ENCODE results near the gene HCFC1. TPM values are rescaled to one million over a fixed set of nuclear protein-coding genes. Genes with fewer than 3 reads are reported as not detected.

HCFC1 gene
- total and polyA plus RNA-seq, 4 donors, result 13.1 to 56.3 (median 35.9) TPM

GRCh38 chrX:153963546-153963945 lies 8.1 kb downstream of the HCFC1 start:
- WGBS (ENCODE audit: insufficient coverage), result 76% methylated on average over 12 of the region's 12 CpGs
- Histone ChIP-seq H3K27me3 (ENCODE audit: control insufficient read depth, insufficient read depth, low read length) (no peaks in the 10 kb centered on the region), H3K4me1 (ENCODE audit: control insufficient read depth, insufficient read depth, low read length) (peaks cover 51% of the 10 kb centered on the region), H3K4me3 (ENCODE audit: low read depth, low read length) (no peak overlapping the region), H3K27ac (ENCODE audit: low read depth, low read length) (no peak overlapping the region), H3K36me3 (ENCODE audit: control insufficient read depth, insufficient read depth, low read length) (peaks cover 64% of the 10 kb centered on the region), H3K9me3 (ENCODE audit: control insufficient read depth, insufficient read depth, low read length) (no peaks in the 10 kb centered on the region)
- no peak for DNase-seq (ENCODE audit: low read depth in 4 of 6, low spot score in 6 of 6)

- peaks cover 83% of the 10 kb centered on the region for H3K36me3 ChIP-seq (ENCODE audit: control insufficient read depth, insufficient read depth, low read length)
- DNase-seq (ENCODE audit: low read depth in 4 of 6, low spot score in 6 of 6), result no peak
- H3K4me3 ChIP-seq (ENCODE audit: low read depth, low read length), result no peak overlapping the region
- no peak overlapping the region for H3K27ac ChIP-seq (ENCODE audit: low read depth, low read length)
- no peaks in the 10 kb centered on the region for H3K9me3 ChIP-seq (ENCODE audit: control insufficient read depth, insufficient read depth, low read length)
- no peaks in the 10 kb centered on the region for H3K27me3 ChIP-seq (ENCODE audit: control insufficient read depth, insufficient read depth, low read length)
- WGBS (ENCODE audit: insufficient coverage), result 95% methylated on average over 10 of the region's 11 CpGs
- peaks cover 29% of the 10 kb centered on the region for H3K4me1 ChIP-seq (ENCODE audit: control insufficient read depth, insufficient read depth, low read length)
Measured at GRCh38 chrX:153961292-153961691, 10.3 kb downstream of the HCFC1 start.

- no peak overlapping the region for H3K4me3 ChIP-seq (ENCODE audit: low read depth, low read length)
- no peaks in the 10 kb centered on the region for H3K27me3 ChIP-seq (ENCODE audit: control insufficient read depth, insufficient read depth, low read length)
- H3K27ac ChIP-seq (ENCODE audit: low read depth, low read length), result no peak overlapping the region
- 95% methylated on average over 22 of the region's 22 CpGs for WGBS (ENCODE audit: insufficient coverage)
- peaks cover 24% of the 10 kb centered on the region for H3K4me1 ChIP-seq (ENCODE audit: control insufficient read depth, insufficient read depth, low read length)
- no peaks in the 10 kb centered on the region for H3K9me3 ChIP-seq (ENCODE audit: control insufficient read depth, insufficient read depth, low read length)
- peaks cover 88% of the 10 kb centered on the region for H3K36me3 ChIP-seq (ENCODE audit: control insufficient read depth, insufficient read depth, low read length)
- no peak for DNase-seq (ENCODE audit: low read depth in 4 of 6, low spot score in 6 of 6)
Measured at GRCh38 chrX:153960786-153961185, 10.8 kb downstream of the HCFC1 start.

DNA sequence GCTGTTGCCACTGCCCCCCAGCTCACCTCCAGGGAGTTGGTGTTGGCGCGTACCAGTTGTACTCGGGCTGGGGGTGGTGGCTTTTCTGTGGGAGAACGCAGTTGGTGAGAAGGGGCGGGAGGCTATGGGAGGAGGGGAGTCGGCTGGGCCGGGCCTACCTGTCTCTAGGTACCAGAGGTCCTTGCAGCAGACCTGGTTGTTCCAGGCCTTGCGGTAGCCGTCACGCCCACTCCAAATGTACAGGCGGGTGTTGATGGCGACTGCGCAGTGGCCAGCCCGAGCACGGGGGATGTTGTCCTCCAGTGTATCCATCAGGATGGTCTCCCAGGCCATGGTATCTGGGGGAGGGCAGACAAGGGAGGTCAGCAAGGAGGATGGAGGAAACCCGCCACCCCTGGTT lies 11.5 kb downstream of the HCFC1 start:
- peaks cover 95% of the 10 kb centered on the region for H3K36me3 ChIP-seq (ENCODE audit: control insufficient read depth, insufficient read depth, low read length)
- peaks cover 17% of the 10 kb centered on the region for H3K4me1 ChIP-seq (ENCODE audit: control insufficient read depth, insufficient read depth, low read length)
- H3K27me3 ChIP-seq (ENCODE audit: control insufficient read depth, insufficient read depth, low read length), result no peaks in the 10 kb centered on the region
- H3K4me3 ChIP-seq (ENCODE audit: low read depth, low read length), result no peak overlapping the region
- no peaks in the 10 kb centered on the region for H3K9me3 ChIP-seq (ENCODE audit: control insufficient read depth, insufficient read depth, low read length)
- WGBS (ENCODE audit: insufficient coverage), result 90% methylated on average over 10 of the region's 16 CpGs
- no peak overlapping the region for H3K27ac ChIP-seq (ENCODE audit: low read depth, low read length)
- DNase-seq (ENCODE audit: low read depth in 4 of 6, low spot score in 6 of 6), result no peak

- no peaks in the 10 kb centered on the region for H3K27me3 ChIP-seq (ENCODE audit: control insufficient read depth, insufficient read depth, low read length)
Measured at GRCh38 chrX:153959649-153960048, 12.0 kb downstream of the HCFC1 start.

DNA sequence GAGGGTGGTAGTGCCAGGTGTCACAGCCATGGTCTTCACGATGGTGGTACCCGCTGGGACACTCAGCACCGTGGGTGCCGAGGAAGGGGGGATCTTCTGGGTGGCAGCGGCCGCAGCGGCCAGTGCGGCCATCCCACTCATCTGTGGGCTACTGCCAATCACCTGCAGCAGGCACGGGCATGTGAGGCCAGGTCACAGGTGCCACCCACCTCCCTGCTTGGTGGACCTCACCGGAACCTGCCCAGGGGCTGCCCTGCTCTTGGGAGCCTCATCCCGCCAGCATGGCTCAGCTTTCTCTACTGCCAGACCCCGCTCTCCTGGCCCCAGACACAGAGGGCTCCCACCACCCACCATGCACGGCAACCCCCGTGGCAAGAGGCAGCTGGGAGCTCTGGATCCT lies 13.0 kb downstream of the HCFC1 start:
- Histone ChIP-seq H3K9me3 (ENCODE audit: control insufficient read depth, insufficient read depth, low read length) (peaks cover 1% of the 10 kb centered on the region), H3K4me1 (ENCODE audit: control insufficient read depth, insufficient read depth, low read length) (peaks cover 3% of the 10 kb centered on the region), H3K36me3 (ENCODE audit: control insufficient read depth, insufficient read depth, low read length) (peaks cover 98% of the 10 kb centered on the region), H3K27me3 (ENCODE audit: control insufficient read depth, insufficient read depth, low read length) (no peaks in the 10 kb centered on the region), H3K27ac (ENCODE audit: low read depth, low read length) (no peak overlapping the region), H3K4me3 (ENCODE audit: low read depth, low read length) (no peak overlapping the region)
- no peak for DNase-seq (ENCODE audit: low read depth in 4 of 6, low spot score in 6 of 6)
- WGBS (ENCODE audit: insufficient coverage), result 90% methylated on average over 14 of the region's 14 CpGs

More at GRCh38 chrX:153959649-153960048, 12.0 kb downstream of the HCFC1 start:
- Histone ChIP-seq H3K9me3 (ENCODE audit: control insufficient read depth, insufficient read depth, low read length) (no peaks in the 10 kb centered on the region), H3K4me3 (ENCODE audit: low read depth, low read length) (no peak overlapping the region), H3K36me3 (ENCODE audit: control insufficient read depth, insufficient read depth, low read length) (peaks cover 98% of the 10 kb centered on the region), H3K4me1 (ENCODE audit: control insufficient read depth, insufficient read depth, low read length) (peaks cover 12% of the 10 kb centered on the region), H3K27ac (ENCODE audit: low read depth, low read length) (no peak overlapping the region)
- no peak for DNase-seq (ENCODE audit: low read depth in 4 of 6, low spot score in 6 of 6)
- 92% methylated on average over 15 of the region's 15 CpGs for WGBS (ENCODE audit: insufficient coverage)

DNA sequence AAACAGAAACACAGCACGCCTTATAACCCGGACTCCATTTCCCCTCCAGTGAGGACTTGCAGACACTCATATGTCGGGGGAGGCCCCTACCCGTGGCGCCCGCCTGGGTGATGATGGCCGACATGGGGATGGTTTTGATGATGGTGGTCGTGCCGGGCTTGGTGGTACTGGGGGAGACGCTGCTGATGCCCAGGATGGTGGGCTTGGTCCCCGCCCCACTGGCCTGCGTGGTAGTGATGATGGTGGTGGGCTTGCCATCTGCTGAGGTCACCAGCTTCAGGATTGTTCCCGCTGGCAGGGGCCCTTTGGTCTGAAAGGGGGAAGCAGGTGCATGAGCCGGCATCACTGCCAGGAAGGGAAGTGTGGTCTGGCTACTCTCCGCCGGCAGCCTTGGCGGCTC lies 14.4 kb downstream of the HCFC1 start:
- H3K9me3 ChIP-seq (ENCODE audit: control insufficient read depth, insufficient read depth, low read length), result peaks cover 1% of the 10 kb centered on the region
- H3K27ac ChIP-seq (ENCODE audit: low read depth, low read length), result no peak overlapping the region
- peaks cover 98% of the 10 kb centered on the region for H3K36me3 ChIP-seq (ENCODE audit: control insufficient read depth, insufficient read depth, low read length)
- no peak for DNase-seq (ENCODE audit: low read depth in 4 of 6, low spot score in 6 of 6)
- no peaks in the 10 kb centered on the region for H3K27me3 ChIP-seq (ENCODE audit: control insufficient read depth, insufficient read depth, low read length)
- WGBS (ENCODE audit: insufficient coverage), result 91% methylated on average over 13 of the region's 17 CpGs
- H3K4me3 ChIP-seq (ENCODE audit: low read depth, low read length), result no peak overlapping the region
- peaks cover 8% of the 10 kb centered on the region for H3K4me1 ChIP-seq (ENCODE audit: control insufficient read depth, insufficient read depth, low read length)

DNA sequence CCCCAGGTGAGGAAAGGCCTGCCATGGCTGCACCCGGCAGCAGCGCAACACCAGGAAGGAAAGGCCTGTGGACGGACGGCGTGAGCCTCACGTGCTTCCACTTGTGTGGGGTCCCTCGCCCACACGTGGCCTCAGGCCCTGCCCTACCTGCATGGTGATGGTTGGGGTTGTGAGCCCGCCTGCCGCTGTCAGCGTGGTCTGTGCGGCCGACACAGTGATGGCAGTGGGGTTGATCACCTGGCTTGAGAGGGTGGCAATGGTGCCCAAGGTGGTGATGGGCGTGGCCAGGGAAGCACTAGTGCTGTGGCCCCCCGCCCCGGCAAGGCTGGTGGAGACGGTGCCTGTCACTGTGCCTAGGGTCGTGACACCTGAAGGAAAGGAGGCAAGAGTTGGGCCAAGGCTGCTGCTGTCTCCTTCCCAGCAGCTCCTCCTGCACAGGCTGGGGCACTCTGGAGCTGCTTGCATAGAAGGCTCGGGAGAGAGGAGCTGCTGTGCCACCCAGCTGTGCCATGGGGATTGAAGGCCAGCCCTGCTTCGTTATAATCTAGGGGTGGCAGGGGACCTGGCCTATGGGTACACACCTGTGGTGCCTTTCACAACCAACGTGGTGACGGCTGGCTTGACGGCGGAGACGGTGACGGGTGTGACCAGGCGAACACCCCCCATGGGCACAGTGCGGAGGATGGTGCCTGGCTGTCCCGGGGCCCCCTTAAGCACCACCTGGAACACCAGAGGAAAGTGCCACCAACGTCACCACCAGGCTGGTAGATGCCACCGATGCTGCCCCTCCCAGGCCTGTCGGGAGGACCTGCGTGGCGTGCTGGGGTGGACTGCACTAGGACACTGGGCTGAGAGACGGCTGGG lies 15.3 kb downstream of the HCFC1 start:
- Histone ChIP-seq H3K27me3 (ENCODE audit: control insufficient read depth, insufficient read depth, low read length) (no peaks in the 10 kb centered on the region), H3K9me3 (ENCODE audit: control insufficient read depth, insufficient read depth, low read length) (peaks cover 1% of the 10 kb centered on the region), H3K4me3 (ENCODE audit: low read depth, low read length) (no peak overlapping the region), H3K27ac (ENCODE audit: low read depth, low read length) (no peak overlapping the region), H3K36me3 (ENCODE audit: control insufficient read depth, insufficient read depth, low read length) (peaks cover 98% of the 10 kb centered on the region), H3K4me1 (ENCODE audit: control insufficient read depth, insufficient read depth, low read length) (peaks cover 8% of the 10 kb centered on the region)
- 92% methylated on average over 35 of the region's 35 CpGs for WGBS (ENCODE audit: insufficient coverage)
- DNase-seq (ENCODE audit: low read depth in 4 of 6, low spot score in 6 of 6), result no peak

DNA sequence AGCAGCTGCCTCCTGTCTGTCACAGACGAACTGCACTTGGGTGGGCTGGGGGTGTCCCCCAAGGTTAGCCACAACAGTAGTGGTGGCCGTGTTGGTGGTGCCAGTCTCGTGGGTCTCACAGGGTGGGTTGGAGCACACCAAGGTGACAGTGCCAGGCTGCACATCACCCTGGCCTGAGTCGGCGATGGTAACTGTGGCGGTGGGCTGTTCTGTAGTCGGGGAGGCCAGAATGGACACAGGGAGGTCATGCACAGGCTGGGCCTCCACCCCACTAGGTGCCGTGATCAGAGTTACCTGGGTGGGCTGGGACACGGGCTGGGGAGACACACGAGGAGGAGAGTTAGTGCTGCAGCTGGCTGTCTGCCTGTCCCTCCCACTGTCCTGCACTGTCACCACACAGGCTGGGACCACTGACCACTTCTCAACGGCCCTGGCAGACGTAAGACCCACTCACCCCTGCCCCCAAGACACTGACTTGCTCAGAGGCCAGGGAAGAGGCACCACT lies 16.3 kb downstream of the HCFC1 start:
- WGBS (ENCODE audit: insufficient coverage), result 81% methylated on average over 10 of the region's 12 CpGs
- Histone ChIP-seq H3K27ac (ENCODE audit: low read depth, low read length) (no peak overlapping the region), H3K4me1 (ENCODE audit: control insufficient read depth, insufficient read depth, low read length) (peaks cover 11% of the 10 kb centered on the region), H3K4me3 (ENCODE audit: low read depth, low read length) (no peak overlapping the region), H3K27me3 (ENCODE audit: control insufficient read depth, insufficient read depth, low read length) (no peaks in the 10 kb centered on the region), H3K36me3 (ENCODE audit: control insufficient read depth, insufficient read depth, low read length) (peaks cover 100% of the 10 kb centered on the region), H3K9me3 (ENCODE audit: control insufficient read depth, insufficient read depth, low read length) (peaks cover 1% of the 10 kb centered on the region)
- DNase-seq (ENCODE audit: low read depth in 4 of 6, low spot score in 6 of 6), result no peak

All from spinal cord (tissue), 10 donors.